Activated naive CD4-positive, alpha-beta T cell treated with anti-CD3 and anti-CD28 coated beads, Interleukin-2, amount 50 U/mL, for 16 hours (primary cell): ENCODE results near the gene MYO3A.
"Not testable (repeated sequence)": the region's sequence is repeated elsewhere in the genome, so short reads cannot be mapped to it uniquely, and the experiment has no call there.

Experiments
- DNase-seq: peaks from one replicate; pipeline ENCODE4 v3.0.0-alpha.2; 2020

The MYO3A gene

DNA sequence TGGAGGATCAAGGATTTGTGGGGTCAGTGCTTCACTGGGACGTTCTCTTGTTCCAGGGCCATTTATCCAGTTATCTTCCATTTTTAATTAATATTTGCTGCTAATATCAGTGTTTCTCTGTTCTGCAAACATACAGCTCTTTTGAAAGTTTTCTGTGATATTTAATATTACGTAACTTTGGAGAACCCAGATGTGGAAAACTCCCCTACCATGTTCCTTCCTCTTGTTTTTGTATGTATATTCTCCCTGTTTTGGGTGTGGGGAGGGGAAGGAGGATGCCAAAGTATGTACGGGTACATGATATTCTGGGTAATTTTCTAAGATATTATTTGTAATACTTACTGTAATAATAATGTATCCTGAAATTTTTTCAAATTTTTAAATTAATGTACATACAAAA lies 55.9 kb downstream of the MYO3A start:
- DNase-seq: no peak

DNA sequence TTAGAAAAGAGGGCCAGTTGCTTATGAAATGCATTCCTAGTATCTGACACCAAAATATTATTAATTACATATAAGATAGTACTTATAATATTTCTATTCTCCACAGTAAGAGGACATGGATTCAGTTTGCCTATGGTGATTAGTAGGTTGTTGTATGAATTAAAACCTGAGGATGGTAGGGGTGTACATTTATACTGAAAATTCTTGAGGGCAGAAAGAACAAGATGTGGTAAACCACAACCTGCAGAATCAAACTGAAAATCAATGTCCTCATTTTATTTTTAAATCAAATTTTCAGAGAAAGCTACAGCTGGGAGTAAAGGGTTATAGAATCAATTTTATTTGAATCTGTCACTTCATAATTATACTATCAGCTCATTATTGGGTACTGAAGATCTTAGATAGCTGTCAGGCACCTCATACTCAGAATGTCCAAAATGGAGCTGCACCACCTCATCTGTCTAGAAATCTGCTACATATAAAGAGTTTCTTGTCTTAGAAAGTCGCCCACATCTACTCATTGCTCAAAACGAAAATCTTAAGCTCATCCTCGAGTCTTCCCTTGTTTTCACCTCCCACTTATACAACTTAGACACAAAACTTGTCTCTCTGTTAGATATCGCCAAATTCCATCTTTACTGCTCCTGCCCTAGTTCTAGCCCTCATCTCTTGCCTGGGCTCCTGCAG lies 65.4 kb downstream of the MYO3A start:
- DNase-seq: no peak

DNA sequence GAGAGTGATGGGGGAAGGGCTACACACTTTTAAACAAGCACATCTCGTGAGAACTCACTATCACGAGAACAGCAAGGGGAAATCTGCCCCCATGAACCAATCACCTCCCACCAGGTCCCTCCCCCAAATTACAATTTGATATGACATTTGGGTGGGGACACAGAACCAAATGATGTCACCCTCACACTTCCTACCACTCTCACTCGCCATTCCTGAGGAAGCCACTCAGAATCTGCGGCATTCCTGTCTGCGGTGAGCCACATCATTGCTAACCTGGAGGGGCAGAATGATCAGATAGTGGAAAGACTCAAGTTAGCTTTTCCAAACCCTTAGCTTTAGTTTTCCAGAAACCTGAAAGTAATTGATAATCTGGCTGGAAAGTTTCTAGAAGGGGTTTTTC lies 66.9 kb downstream of the MYO3A start:
- DNase-seq: no peak

GRCh38 chr10:26002466-26002865 lies 68.4 kb downstream of the MYO3A start:
- DNase-seq: not testable (repeated sequence)

DNA sequence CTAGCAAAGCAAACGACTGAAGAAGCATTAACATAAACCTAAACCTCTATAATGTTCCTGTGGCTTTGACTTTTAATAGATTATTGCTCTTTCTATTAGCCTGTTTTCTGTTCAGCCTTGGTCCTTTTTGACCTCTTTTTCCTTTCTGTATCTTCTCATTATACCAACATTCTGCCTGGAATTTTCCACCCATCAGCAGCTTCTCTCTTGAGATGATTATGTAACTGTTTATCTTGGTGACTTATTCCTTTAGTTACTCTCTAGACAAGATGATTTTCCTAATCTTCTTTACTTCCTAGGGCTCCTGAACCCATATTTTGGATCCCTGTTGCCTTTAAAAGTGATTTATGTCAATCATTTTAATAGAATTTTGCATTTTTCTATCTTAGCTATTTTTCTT lies 81.1 kb downstream of the MYO3A start:
- no peak for DNase-seq

DNA sequence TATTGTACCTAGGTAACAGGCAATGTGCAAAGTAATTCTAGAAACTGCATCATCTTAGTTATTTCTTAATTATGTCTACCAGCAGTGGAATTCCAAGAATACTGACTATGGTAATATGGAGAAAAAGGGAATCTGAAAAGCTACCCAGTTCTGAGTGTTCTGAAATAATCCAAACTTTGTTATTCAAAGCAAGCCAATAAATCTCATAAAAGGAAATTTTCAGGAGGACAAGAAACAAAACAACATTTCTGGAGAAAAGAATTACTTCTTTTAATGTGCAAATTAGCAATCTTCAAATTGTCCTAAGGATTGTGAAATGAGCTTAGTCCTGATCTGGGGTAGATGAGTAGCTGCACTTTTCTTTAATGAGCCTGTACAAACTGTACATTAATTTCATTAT lies 88.8 kb downstream of the MYO3A start:
- DNase-seq: no peak

GRCh38 chr10:26024303-26024702 lies 90.3 kb downstream of the MYO3A start:
- DNase-seq: no peak

DNA sequence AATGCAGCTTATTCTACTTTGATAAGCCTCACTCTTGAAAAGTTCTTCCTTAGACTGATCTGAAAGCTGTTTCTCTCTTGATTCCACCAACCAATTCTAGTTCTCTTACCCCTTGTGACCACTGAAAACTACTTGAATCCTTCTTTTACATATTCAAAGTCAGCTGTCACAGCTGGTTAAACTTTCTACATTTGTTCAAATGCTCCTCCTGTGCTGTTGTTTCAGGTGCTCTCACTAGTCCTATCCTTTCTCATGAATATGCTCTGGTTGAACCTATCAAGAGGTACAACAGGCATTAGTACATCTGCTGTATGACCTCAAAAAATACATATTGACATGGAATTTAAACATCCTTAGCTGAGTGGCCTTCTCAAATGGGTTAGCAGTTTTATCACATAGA lies 91.5 kb downstream of the MYO3A start:
- no peak for DNase-seq

DNA sequence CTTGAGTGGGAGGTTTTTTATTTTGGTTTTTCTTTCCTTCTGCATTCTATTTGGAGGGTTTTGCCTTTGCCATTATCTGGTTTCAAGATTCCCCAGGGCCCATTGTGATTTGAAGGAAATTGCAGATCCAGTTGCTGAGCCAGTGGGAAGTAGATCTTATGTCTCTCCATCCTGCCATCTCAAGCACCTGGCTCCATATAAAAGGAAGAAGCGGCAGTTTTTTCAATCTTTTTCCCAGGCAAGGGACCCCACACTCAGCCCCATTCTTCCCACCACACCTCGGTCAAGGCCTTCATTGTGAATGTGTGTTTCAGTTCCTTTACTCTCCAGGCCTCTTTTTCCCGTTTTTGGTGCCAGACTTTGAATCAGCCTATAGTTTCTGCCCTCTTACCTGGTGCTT lies 95.8 kb downstream of the MYO3A start:
- no peak for DNase-seq

- DNase-seq: no peak
Observed at GRCh38 chr10:26031300-26031699, 97.3 kb downstream of the MYO3A start.

- no peak for DNase-seq
Observed at GRCh38 chr10:26043469-26043868, 109.4 kb downstream of the MYO3A start.

DNA sequence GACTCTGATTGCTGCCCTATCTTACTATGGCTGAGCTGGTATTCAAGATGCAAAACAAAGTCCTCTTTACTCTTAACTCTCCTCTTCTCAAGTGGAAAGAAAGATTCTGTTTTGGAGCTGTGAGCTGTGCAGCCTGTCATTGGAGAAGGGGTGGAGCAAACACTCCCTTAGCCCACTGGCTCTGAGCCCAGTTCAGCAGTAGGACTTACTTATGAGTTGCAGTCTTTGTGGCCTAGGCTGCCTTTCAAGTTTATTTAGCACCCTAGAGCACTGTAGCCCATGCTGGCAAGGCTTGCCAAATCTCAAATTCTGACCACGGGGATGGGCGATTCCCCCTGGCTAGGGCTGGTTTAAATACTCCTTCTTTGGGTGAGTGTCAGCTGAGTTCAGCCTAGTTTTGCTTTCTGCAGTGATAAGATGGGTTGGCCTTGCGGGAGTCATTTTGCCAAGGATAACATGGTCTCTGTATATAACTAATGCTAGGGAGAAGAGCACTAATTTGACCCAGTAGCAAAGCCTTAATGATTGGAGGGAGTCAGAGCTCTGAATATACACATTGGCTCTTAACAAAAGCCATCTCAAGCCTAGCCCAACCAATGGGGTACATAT lies 110.2 kb downstream of the MYO3A start:
- DNase-seq: no peak

DNA sequence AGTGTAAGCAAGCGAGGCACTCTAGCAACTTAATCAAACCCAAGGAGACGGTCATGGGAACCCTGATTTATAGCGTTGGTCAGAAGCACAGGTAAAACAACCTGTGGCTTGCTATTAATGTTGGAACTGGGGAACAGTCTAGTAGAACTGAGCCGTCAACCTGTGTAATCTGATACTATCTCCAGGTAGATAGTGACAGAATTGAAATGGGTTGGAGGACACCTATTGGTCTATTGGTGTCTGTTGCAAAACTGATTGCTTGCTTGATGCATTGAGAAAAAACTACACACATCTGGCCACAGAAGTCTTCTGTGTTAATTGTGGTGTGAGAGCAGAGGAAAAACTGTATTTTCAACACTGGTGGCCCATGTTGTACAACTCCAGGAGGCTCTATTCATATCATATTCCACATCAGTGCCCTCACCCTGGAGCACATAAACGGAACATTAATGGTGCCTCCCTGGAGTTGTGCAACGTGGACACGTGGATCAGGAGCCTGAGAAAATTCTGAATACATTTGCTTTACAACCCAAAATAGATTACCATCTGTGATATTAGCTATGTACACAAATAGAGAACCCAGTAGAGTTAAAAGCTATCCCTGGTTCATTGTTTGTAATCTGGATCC lies 112.2 kb downstream of the MYO3A start:
- DNase-seq: no peak

DNA sequence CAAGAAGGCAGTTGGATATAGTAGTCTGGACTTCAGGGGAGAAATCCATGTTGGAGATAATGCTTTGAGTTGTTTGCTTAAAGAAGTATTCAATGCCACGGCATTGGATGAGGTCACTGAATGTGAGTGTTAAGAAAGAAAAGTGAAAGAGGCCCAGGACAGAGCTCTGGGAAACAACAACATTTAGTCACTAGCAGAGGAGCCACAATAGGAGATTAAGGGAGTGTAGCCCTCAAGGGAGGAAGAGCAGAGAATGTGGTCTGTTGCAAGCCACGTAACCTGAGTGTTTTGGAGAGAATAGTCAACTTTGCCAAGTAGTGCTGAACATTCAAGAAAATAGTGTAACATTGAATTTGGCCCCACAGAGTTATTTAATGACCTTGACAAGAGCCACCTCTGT lies 114.7 kb downstream of the MYO3A start:
- DNase-seq: no peak

GRCh38 chr10:26052326-26052725 lies 118.3 kb downstream of the MYO3A start:
- no peak for DNase-seq

DNA sequence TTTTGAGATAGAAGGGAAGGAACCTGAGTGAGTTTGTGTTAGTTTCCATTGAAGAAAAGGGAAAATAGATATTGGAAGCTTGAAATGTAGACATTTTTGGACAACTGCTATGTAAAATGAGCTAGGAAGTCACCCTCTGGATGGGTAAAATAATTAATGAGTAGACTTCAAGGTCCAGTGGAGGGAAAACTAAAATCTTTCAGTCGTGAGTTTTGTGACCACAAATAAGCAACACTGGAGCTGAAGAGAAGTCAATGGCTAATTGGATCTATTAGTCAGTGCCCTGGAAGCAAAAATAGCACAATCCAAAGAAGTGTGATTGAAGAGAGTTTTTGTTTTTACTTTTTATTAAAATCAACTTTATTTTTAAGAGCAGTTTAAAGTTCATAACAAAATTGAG lies 123.4 kb downstream of the MYO3A start:
- DNase-seq: no peak

GRCh38 chr10:26064106-26064505 lies 130.1 kb downstream of the MYO3A start:
- DNase-seq: no peak

GRCh38 chr10:26067680-26068079 lies 133.7 kb downstream of the MYO3A start:
- no peak for DNase-seq

- not testable (repeated sequence) for DNase-seq
Observed at GRCh38 chr10:26080971-26081370, 146.9 kb downstream of the MYO3A start.

DNA sequence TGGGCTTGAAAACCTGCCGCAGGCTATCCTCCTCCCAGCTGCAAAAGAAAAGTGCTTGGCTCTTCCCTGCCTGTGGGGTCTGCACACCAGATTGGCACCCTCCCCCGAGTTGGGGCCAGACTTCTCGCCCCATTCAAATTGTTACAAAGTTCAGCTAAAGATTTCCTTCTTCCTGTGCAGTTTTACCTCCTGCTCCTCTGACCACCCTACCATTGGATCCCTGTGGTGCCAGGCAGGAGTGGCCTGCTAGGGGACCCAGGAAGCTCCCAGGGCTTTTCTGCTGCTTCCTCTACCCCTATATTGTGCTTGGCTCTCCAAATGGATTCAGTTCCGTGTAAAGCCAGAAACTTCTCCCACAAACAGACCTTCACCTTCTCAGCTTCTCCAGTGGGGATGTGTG lies 147.4 kb downstream of the MYO3A start:
- no peak for DNase-seq

GRCh38 chr10:26085549-26085948 lies 151.5 kb downstream of the MYO3A start:
- DNase-seq: no peak

DNA sequence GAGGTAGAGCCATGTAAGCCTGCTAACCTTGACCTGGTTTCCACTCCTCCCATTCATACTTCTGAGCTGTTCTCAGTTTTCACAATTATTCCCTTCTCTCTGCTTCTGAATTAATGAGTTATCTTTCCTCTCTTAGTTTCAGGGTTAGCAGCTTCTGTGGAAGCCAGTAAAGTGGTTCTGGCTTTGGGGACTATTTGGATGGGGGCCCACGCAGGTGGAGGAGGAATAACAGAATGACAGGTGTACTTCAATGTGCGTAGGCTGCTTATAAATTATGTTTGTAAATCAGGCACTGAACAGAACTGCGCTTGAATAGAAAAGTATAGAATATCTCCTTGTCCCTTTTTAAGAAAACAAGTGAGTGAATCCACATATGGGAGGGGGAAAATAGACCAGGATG lies 153.6 kb downstream of the MYO3A start:
- DNase-seq: no peak

GRCh38 chr10:26090026-26090425 lies 156.0 kb downstream of the MYO3A start:
- DNase-seq: no peak

DNA sequence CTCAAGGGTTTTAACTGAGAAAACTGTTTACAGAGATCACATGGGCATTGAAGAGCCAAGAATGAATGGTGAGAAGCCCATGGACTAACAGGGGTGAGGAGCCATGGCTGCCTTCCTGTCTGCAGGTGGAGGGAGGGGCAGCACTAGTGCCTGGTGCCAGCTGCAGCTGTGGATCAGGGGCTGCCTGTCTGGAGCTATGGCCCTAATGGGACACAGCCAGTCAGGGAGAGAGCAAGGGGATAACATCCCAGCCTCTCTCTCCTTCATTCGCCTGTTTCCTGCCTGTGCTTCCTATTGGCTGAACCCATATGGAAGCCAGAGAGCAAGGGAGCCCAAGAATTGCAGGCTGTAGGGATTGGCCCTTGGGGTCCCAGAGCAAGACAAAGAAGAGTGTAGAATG lies 156.7 kb downstream of the MYO3A start:
- no peak for DNase-seq

GRCh38 chr10:26093229-26093628 lies 159.2 kb downstream of the MYO3A start:
- no peak for DNase-seq
